ENCODE measurements around the gene HSPBP1. TPM values are rescaled to one million over a fixed set of nuclear protein-coding genes. Genes with fewer than 3 reads are reported as not detected.

HSPBP1 gene
- total and polyA plus RNA-seq, 9 of the 15 experiments (the other 6 are each of a cell fraction or from before 2014, with no cell fraction given), result 0.83 to 81.3 (median 21.8) TPM

GRCh38 chr19:55279770-55280643, at the start of gene HSPBP1 (continued):
- TF ChIP-seq ATF6 (CRISPR knock-in tag; IDR thresholded peaks at IDR 0.05), result no peak
- no peak for TF ChIP-seq PREB (CRISPR knock-in tag; IDR thresholded peaks at IDR 0.05)
- peak; percentile 84 to 86 for TF ChIP-seq FOXK2 (conservative IDR thresholded peaks at IDR 0.05 in 1 of 2, IDR thresholded peaks at IDR 0.05 in 1 of 2; ENCODE audit: low read depth in 2 of 2)
- TF ChIP-seq CBX3 (IDR thresholded peaks at IDR 0.05; ENCODE audit: borderline replicate concordance in 1 of 2, low read length in 2 of 2), result 0 out of 3 replicates have a peak, but pooled peaks of 1 of the 2 experiments have one; percentile 39
- TF ChIP-seq ZNF518B (CRISPR knock-in tag; IDR thresholded peaks at IDR 0.05), result no peak
- no peak for TF ChIP-seq HES1 (IDR thresholded peaks at IDR 0.05; ENCODE audit: low read depth)
- TF ChIP-seq ETV5 (CRISPR knock-in tag; IDR thresholded peaks at IDR 0.05; ENCODE audit: low read depth), result 0 out of 2 replicates have a peak, but pooled peaks have one; percentile 53
- no peak for TF ChIP-seq ZNF143 (CRISPR knock-in tag; IDR thresholded peaks at IDR 0.05)
- TF ChIP-seq YY1 (IDR thresholded peaks at IDR 0.05; ENCODE audit: borderline replicate concordance in 1 of 3, control insufficient read depth in 1 of 3, extremely low read depth in 1 of 3, insufficient read depth in 3 of 3, insufficient read length in 1 of 3, insufficient replicate concordance in 2 of 3, low read depth in 1 of 3, low read length in 2 of 3), result peak; percentile 96 to 99 (median 98)
- no peak; the same call in 1 of the 2 replicates for TF ChIP-seq MEF2D (tag; conservative IDR thresholded peaks at IDR 0.05; ENCODE audit: low read depth)
- TF ChIP-seq JUND (IDR thresholded peaks at IDR 0.05; ENCODE audit: borderline replicate concordance, low read depth, low read length), result no peak; the same call in 1 of the 2 replicates
- no peak for TF ChIP-seq JUND (tag; IDR thresholded peaks at IDR 0.05; ENCODE audit: borderline replicate concordance, low read depth, low read length)
- TF ChIP-seq SETDB1 (IDR thresholded peaks at IDR 0.05; ENCODE audit: low read length), result no peak
- TF ChIP-seq MCM2 (IDR thresholded peaks at IDR 0.05; ENCODE audit: low read depth), result no peak
- no peak for TF ChIP-seq ZNF77 (CRISPR knock-in tag; IDR thresholded peaks at IDR 0.05)
- TF ChIP-seq HDAC2 (IDR thresholded peaks at IDR 0.05), result peak; percentile 96
- TF ChIP-seq MIER1 (IDR thresholded peaks at IDR 0.05; ENCODE audit: low read depth), result peak; percentile 59; the same call in 1 of the 2 replicates
- TF ChIP-seq MEF2A (IDR thresholded peaks at IDR 0.05; ENCODE audit: control insufficient read depth, low read depth, low read length), result no peak
